Endothelial cell of umbilical vein (primary cell): ENCODE measurements around the gene SIPA1L3. TPM values are rescaled to one million over a fixed set of nuclear protein-coding genes. Genes with fewer than 3 reads are reported as not detected.

ENCODE experiments used
- BruUV-seq: library from RNA; stranded (reverse); fragments of 400-500 nt; replicated peaks from 2 replicates; lab custom pipeline; 2021; lab: Mats Ljungman, UMichigan
- CTCF ChIA-PET: fragments of 300-600, 350-600 bp; sonication (Branson Sonifier 250); formaldehyde crosslinking; loops from one replicate; lab custom pipeline; 2021; ENCODE audit warnings: antibody characterized with exemption, inconsistent platforms; lab: Charles Lee
- POLR2A ChIA-PET: fragments of 300-600, 350-600 bp; sonication (Branson Sonifier 250); formaldehyde crosslinking; loops from one replicate; lab custom pipeline; 2021; ENCODE audit warnings: antibody characterized with exemption, inconsistent platforms; lab: Charles Lee
- DNase-seq: peaks from one replicate; pipeline ENCODE4 v3.0.0-alpha.2; 2011; ENCODE audit warnings: low read depth, low spot score
- FAIRE-seq: peaks from 2 replicates; lab custom pipeline; 2011; peaks lifted over from hg19 to GRCh38; lab: Jason Lieb, UNC
- H2AFZ ChIP-seq: 2 replicates; pipeline ENCODE4 v1.6.0; 2012; ENCODE audit warnings: low read depth, low read length, control low read depth, inconsistent platforms
- H3K27ac ChIP-seq: 2 replicates; pipeline ENCODE4 v1.5.1; 2011; ENCODE audit warnings: low read depth, mild to moderate bottlenecking, control low read depth, low read length, moderate library complexity; ENCODE audit not compliant: insufficient read depth
- H3K27me3 ChIP-seq, 2 experiments: 2 replicates each; pipeline versions ENCODE4 v1.6.0 to v1.6.1; 2011; ENCODE audit warnings: low read length in 2 of 2, mixed read lengths in 1 of 2; ENCODE audit not compliant: control insufficient read depth in 2 of 2, insufficient read depth in 2 of 2
- H3K36me3 ChIP-seq, 2 experiments: 2 replicates in 1 of 2; 3 replicates in 1 of 2; pipeline ENCODE4 v1.5.1; 2011; ENCODE audit warnings: low read length in 2 of 2, mild to moderate bottlenecking in 1 of 2, moderate library complexity in 1 of 2; ENCODE audit not compliant: control insufficient read depth in 2 of 2, insufficient read depth in 2 of 2; ENCODE audit errors: extremely low read depth in 1 of 2
- H3K4me1 ChIP-seq: 3 replicates; pipeline ENCODE4 v1.5.1; 2011; ENCODE audit warnings: mild to moderate bottlenecking, low read length; ENCODE audit not compliant: control insufficient read depth, insufficient read depth; ENCODE audit errors: extremely low read depth
- H3K4me2 ChIP-seq: 2 replicates; pipeline ENCODE4 v1.6.1; 2011; ENCODE audit warnings: low read length, control low read depth, mixed read lengths; ENCODE audit not compliant: insufficient read depth
- H3K4me3 ChIP-seq, 3 experiments: fragments of 200-600 bp in 1 of 3; sonication (generic), shearing (Covaris generic) in 1 of 3; replicated peaks in 1 of 3; 2 replicates each; pipeline ENCODE4 v1.5.1; 2011 to 2016; ENCODE audit warnings: control low read depth in 3 of 3, low read length in 3 of 3, mild to moderate bottlenecking in 2 of 3, inconsistent platforms in 1 of 3, low read depth in 1 of 3, moderate library complexity in 1 of 3; ENCODE audit not compliant: insufficient read depth in 1 of 3
- H3K79me2 ChIP-seq: 2 replicates; pipeline ENCODE4 v1.6.0; 2012; ENCODE audit warnings: low read length, inconsistent platforms; ENCODE audit not compliant: control insufficient read depth, insufficient read depth
- H3K9ac ChIP-seq: replicated peaks from 2 replicates; pipeline ENCODE3; 2011; ENCODE audit warnings: low read length, control low read depth; ENCODE audit not compliant: insufficient read depth; ENCODE audit errors: extremely low read depth
- H3K9me1 ChIP-seq: replicated peaks from 3 replicates; pipeline ENCODE4 v1.6.0; 2011; ENCODE audit warnings: mild to moderate bottlenecking, low read length; ENCODE audit not compliant: control insufficient read depth, insufficient read depth; ENCODE audit errors: extremely low read depth
- H3K9me3 ChIP-seq: replicated peaks from 2 replicates; pipeline ENCODE4 v1.5.1; 2012; ENCODE audit warnings: low read length, inconsistent platforms; ENCODE audit not compliant: control insufficient read depth, insufficient read depth
- H4K20me1 ChIP-seq: replicated peaks from 2 replicates; pipeline ENCODE3; 2011; ENCODE audit warnings: mild to moderate bottlenecking, low read length; ENCODE audit not compliant: control insufficient read depth, insufficient read depth; ENCODE audit errors: extremely low read depth
- EZH2 ChIP-seq: IDR thresholded peaks from 2 replicates; pipeline ENCODE4 v1.6.1; 2012; ENCODE audit warnings: borderline replicate concordance, low read depth, mild to moderate bottlenecking, moderate library complexity, low read length, inconsistent platforms; ENCODE audit not compliant: severe bottlenecking
- FOS ChIP-seq: IDR thresholded peaks from 2 replicates; pipeline ENCODE4 v1.6.1; 2011; ENCODE audit warnings: mild to moderate bottlenecking, low read length, moderate library complexity, borderline replicate concordance; ENCODE audit not compliant: insufficient read depth
- GATA2 ChIP-seq: IDR thresholded peaks from 2 replicates; pipeline ENCODE4 v1.7.0; 2011; ENCODE audit warnings: low read depth, mild to moderate bottlenecking, moderate library complexity, mixed read lengths, low read length; ENCODE audit not compliant: insufficient read length, insufficient read depth
- JUN ChIP-seq: IDR thresholded peaks from 2 replicates; pipeline ENCODE4 v1.6.1; 2011; ENCODE audit warnings: borderline replicate concordance, low read depth; ENCODE audit not compliant: insufficient read length, insufficient read depth
- MYC ChIP-seq: IDR thresholded peaks from one replicate; pipeline ENCODE4 v1.6.1; 2011; ENCODE audit warnings: mild to moderate bottlenecking, low read depth, low read length
- POLR2A ChIP-seq: IDR thresholded peaks from 2 replicates; pipeline ENCODE4 v1.6.1; 2012; ENCODE audit warnings: low read depth, mild to moderate bottlenecking, control low read depth, low read length
- POLR2AphosphoS5 ChIP-seq: IDR thresholded peaks from 2 replicates; pipeline ENCODE4 v1.6.1; 2012; ENCODE audit warnings: low read depth, mild to moderate bottlenecking, control low read depth, low read length, moderate library complexity; ENCODE audit not compliant: insufficient read depth
- dilution Hi-C: fragments of 300-500 bp; cut with MboI; formaldehyde crosslinking; loops from one replicate; pipeline ENCODE4 v1.15.0; 2019; ENCODE audit warnings: low sequenced_read_pairs; ENCODE audit not compliant: extremely low pct_ligation_motif_present
- intact Hi-C: fragments of 100-400 bp; cut with micrococcal nuclease; formaldehyde crosslinking; loops from one replicate; pipeline ENCODE4 v1.10.0; 2022
- polyA plus RNA-seq, 4 experiments: library from polyadenylated mRNA; depleted of rRNA in 3 of 4; stranded (reverse) in 3 of 4; unstranded in 1 of 4; fragments of >200 nt; gene quantifications; 2 replicates each; pipeline versions ENCODE4 v1.2.1 to v1.2.3, GENCODE V29; 2011 to 2012; ENCODE audit warnings: missing spikeins in 1 of 4
- total RNA-seq: library from RNA; stranded (reverse); gene quantifications from 2 replicates; pipeline ENCODE4 v1.2.3, GENCODE V29; 2021
- TF ChIP-seq, protein P1 (sequence below), 2 donors: IDR thresholded peaks; 1 replicate in 1 of 2; 2 replicates in 1 of 2; pipeline ENCODE4 v1.5.1; 2011; ENCODE audit warnings: low read length in 2 of 2, mild to moderate bottlenecking in 2 of 2, moderate library complexity in 2 of 2, control low read depth in 1 of 2, inconsistent platforms in 1 of 2, low read depth in 1 of 2; ENCODE audit not compliant: insufficient read depth in 1 of 2; ENCODE audit errors: extremely low read depth in 1 of 2
- TF ChIP-seq, protein P2 (sequence below): IDR thresholded peaks from 2 replicates; pipeline ENCODE4 v1.6.1; 2011; ENCODE audit not compliant: insufficient read depth, insufficient read length

The SIPA1L3 gene
- total and polyA plus RNA-seq, 2 donors (not counting 3 experiments of a cell fraction or from before 2014, with no cell fraction given), result 14.2 to 47.2 TPM

- H3K9ac ChIP-seq, result no peak overlapping the region
- no peaks in the 10 kb centered on the region for H3K9me1 ChIP-seq
- peaks cover 12 to 23% of the 10 kb centered on the region in 2 experiments for H3K27me3 ChIP-seq
- no peak overlapping the region for H3K4me3 ChIP-seq
- FAIRE-seq (no peak), DNase-seq (no peak)
- CTCF ChIA-PET, result interaction anchor here (1.0 to 1.5 kb wide), 2 partner anchors 67 to 307 kb away, joined by 4 to 8 read pairs; no protein-coding TSS in a partner anchor
- TF ChIP-seq POLR2A (no peak), FOS (no peak), JUN (no peak), GATA2 (no peak), MYC (no peak), EZH2 (no peak), POLR2AphosphoS5 (no peak)
- TF ChIP-seq, protein P1, sequence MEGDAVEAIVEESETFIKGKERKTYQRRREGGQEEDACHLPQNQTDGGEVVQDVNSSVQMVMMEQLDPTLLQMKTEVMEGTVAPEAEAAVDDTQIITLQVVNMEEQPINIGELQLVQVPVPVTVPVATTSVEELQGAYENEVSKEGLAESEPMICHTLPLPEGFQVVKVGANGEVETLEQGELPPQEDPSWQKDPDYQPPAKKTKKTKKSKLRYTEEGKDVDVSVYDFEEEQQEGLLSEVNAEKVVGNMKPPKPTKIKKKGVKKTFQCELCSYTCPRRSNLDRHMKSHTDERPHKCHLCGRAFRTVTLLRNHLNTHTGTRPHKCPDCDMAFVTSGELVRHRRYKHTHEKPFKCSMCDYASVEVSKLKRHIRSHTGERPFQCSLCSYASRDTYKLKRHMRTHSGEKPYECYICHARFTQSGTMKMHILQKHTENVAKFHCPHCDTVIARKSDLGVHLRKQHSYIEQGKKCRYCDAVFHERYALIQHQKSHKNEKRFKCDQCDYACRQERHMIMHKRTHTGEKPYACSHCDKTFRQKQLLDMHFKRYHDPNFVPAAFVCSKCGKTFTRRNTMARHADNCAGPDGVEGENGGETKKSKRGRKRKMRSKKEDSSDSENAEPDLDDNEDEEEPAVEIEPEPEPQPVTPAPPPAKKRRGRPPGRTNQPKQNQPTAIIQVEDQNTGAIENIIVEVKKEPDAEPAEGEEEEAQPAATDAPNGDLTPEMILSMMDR (IDR thresholded peaks at IDR 0.05; ENCODE audit: extremely low read depth in 1 of 2, insufficient read depth in 1 of 2, low read depth in 1 of 2, low read length in 2 of 2), result no peak
- TF ChIP-seq, protein P2, sequence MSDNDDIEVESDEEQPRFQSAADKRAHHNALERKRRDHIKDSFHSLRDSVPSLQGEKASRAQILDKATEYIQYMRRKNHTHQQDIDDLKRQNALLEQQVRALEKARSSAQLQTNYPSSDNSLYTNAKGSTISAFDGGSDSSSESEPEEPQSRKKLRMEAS, result no peak
- peaks cover 11% of the 10 kb centered on the region for H3K4me1 ChIP-seq
- intact Hi-C loops (no loop called here), dilution Hi-C loops (no loop called here)
- no peak overlapping the region for H2AFZ ChIP-seq
- POLR2A ChIA-PET, result no interaction called here
- H3K79me2 ChIP-seq, result no peaks in the 10 kb centered on the region
- H3K36me3 ChIP-seq, result no peaks in the 10 kb centered on the region
- no peaks in the 10 kb centered on the region for H3K9me3 ChIP-seq
- no peaks in the 10 kb centered on the region for H4K20me1 ChIP-seq
- no TSS peak for BruUV-seq
- peak overlapping the region; percentile 22 for H3K4me2 ChIP-seq
- no peak overlapping the region for H3K27ac ChIP-seq
Measured at GRCh38 chr19:38209152-38209551, 302.1 kb downstream of the SIPA1L3 start.
